Esophagus squamous epithelium (tissue), 4 donors: Measurements from ENCODE around the gene ALS2.

ENCODE experiments used
- POLR2A ChIP-seq, 4 donors: fragments of 450-650 bp; IDR thresholded peaks; one replicate each; pipeline ENCODE4 v1.6.1; 2017; ENCODE audit warnings: antibody characterized with exemption in 4 of 4, mild to moderate bottlenecking in 4 of 4, moderate library complexity in 3 of 4
- TF ChIP-seq, protein P1 (sequence below), 6 experiments: fragments of 450-650 bp in 4 of 6; fragments of 200-600 bp in 2 of 6; sonication (generic) in 2 of 6; IDR thresholded peaks; one replicate each; pipeline ENCODE4 v1.5.1; 2016 to 2019; ENCODE audit warnings: antibody characterized with exemption in 6 of 6, mild to moderate bottlenecking in 4 of 6, moderate library complexity in 4 of 6

DNA sequence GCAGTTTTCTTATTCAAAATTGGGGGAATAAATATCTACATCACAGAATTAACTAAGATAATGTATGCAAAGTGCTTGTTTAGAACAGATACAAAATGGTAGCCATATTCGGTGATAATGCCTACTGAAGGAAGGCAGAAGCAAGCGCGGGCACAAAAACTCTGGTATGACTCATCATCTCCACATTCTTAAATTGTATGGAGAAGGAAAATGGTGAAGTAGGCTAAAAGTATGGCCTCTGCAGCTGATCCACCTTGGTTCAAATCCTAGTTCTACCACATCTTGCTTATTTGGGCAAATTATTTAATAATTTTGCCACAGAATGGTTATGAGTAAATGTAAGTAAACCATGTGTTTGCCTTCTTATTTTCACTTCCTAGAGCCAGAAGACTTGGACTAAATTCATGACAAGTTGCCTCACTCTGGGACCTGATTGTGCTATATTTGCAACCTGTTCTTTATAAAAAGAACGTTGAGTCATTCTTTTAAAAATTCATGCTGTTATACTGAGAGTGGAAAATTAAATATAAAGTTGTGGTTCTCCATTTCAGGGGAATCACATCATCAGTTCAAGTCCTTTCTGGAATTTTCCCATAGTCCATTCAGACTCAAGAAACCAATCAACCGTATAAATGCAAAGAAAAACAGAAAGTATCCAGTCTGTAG is 16.6 kb upstream of the ALS2 start:
- TF ChIP-seq, protein P1, sequence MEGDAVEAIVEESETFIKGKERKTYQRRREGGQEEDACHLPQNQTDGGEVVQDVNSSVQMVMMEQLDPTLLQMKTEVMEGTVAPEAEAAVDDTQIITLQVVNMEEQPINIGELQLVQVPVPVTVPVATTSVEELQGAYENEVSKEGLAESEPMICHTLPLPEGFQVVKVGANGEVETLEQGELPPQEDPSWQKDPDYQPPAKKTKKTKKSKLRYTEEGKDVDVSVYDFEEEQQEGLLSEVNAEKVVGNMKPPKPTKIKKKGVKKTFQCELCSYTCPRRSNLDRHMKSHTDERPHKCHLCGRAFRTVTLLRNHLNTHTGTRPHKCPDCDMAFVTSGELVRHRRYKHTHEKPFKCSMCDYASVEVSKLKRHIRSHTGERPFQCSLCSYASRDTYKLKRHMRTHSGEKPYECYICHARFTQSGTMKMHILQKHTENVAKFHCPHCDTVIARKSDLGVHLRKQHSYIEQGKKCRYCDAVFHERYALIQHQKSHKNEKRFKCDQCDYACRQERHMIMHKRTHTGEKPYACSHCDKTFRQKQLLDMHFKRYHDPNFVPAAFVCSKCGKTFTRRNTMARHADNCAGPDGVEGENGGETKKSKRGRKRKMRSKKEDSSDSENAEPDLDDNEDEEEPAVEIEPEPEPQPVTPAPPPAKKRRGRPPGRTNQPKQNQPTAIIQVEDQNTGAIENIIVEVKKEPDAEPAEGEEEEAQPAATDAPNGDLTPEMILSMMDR (IDR thresholded peaks at IDR 0.05), result no peak
- TF ChIP-seq POLR2A (IDR thresholded peaks at IDR 0.05), result no peak
